Cortex of kidney (tissue), 1 donor: ENCODE results near the gene SPRY2.
"Not testable (repeated sequence)": the region's sequence is repeated elsewhere in the genome, so short reads cannot be mapped to it uniquely, and the experiment has no call there.

Source experiments
- DNase-seq: peaks from one replicate; lab custom pipeline; 2025; lab: John Stamatoyannopoulos, UW

Gene SPRY2

DNA sequence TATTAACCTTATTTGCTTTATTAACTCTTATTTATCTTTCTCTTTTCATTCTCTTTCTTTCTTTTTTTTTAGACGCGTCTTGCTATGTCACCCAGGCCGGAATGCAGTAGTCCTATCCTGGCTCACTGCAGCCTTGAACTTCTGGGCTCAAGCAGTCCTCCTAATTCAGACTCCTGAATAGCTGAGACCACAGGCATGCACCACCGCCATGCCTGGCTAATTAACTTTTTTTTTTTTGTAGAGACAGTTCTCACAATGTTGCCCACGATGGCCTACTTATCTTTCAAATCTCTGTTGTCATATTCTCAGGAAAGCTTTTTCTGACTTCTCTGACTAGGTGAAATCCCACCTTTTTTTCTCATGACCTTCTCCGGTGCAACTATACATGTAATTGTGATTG is 7.8 kb upstream of the SPRY2 start:
- DNase-seq = no peak

DNA sequence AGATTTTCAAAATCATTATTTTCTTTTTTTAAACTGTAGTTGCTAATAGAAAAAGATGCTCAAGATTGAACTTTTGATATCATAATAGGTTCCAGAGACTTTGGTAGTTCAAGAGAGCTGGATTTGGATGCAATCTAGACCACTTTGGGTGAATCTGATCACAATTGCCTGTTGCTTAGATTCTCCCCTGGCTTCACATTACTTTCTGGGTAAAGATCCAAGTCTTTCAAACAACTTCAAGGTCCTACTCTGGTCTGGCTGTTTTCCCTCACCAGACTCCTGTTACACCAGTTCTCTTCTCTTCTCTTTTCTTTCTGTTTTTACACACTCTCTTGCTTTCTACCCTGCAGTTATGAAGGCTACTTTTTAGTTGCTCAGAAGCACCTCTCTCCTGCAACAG is 7.4 kb upstream of the SPRY2 start:
- DNase-seq = no peak

DNA sequence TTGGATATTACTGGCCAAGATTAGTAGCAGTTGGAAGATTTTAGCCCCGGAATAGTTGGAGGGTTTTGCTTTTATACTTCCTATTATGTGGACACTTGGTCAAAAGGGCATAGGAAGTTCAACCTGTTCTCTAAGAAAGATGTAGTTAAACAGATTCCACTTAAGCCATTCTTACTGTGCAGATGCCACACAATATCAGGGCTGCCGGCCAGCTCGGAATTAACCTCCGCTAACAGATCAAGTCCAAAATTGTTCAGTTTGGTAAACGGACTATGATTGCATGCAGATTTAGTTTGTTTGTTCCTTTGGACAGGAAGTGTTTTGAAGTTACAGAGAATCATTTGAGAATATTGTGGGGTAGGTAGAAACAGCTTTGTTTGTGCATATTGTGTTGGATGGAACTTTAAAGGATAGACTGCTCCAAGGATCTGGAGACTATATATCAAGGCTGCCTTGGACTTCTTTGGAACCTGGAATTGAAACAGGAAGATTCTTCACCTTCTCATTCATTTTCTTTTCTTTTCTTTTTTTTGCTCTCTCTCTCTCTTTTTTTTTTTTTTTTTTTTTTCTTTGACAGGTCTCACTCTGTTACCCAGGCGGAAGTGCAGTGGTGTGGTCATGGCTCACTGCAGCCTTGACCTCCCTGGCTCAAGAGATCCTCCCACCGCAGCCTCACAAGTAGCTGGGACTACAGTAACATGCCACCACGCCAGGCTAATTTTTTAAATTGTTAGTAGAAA is 5.0 kb upstream of the SPRY2 start:
- DNase-seq = no peak

DNA sequence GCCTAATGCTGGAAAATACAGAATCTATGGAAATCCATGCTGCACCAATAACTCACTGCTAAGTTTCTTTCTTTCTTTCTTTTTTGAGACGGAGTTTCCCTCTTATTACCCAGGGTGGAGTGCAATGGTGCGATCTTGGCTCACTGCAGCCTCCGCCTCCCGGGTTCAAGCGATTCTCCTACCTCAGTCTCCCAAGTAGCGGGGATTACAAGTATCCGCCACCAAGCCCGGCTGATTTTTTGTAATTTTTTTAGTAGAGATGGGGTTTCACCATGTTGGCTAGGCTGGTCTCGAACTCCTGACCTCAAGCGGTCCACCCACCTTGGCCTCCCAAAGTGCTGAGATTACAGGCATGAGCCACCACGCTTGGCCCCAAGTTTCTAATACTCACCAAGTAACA is 3.1 kb upstream of the SPRY2 start:
- not testable (repeated sequence) for DNase-seq

DNA sequence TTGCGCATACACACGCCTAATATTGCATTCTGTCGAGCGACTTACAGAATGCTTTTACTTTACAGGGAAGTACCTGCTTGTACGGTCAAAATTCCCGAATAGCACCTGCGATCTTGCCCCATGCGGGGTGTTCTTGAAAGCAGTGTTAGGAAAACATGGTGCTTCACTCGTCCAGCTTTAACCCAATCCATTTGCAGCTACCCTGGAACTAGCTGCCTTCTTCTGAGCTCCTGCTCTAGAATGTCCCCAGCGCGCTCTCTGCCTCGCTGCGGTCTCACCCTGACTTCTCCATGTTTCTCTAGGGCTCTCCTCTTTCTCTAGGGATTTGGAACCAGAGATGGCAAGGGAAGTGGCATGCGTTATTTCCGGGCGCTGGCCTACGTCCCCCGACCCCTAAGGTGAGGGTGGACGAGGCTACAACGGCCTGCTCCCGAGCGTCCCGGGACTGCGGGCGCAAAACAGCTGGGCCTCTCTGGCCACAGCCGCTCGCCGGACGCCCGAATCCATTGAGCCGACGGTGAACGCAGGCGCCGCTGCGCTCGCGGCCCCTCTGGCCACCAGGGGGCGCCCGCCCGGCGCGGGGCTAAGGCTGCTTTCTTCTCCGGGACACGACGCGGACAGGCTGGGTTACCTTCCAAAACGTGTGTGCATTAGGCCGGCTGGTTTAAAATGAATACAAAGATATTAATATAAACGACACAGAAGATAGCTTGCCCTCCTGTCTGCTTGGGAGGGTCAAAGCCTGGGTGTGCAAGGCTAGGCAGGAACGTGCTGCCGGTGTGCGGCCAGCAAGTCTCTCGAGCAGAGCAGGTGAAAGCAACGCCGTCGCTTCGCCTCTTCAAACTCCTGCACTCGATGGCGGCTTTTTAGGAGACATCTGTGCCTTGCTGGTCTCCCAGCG is 1.8 kb upstream of the SPRY2 start:
- no peak for DNase-seq

DNA sequence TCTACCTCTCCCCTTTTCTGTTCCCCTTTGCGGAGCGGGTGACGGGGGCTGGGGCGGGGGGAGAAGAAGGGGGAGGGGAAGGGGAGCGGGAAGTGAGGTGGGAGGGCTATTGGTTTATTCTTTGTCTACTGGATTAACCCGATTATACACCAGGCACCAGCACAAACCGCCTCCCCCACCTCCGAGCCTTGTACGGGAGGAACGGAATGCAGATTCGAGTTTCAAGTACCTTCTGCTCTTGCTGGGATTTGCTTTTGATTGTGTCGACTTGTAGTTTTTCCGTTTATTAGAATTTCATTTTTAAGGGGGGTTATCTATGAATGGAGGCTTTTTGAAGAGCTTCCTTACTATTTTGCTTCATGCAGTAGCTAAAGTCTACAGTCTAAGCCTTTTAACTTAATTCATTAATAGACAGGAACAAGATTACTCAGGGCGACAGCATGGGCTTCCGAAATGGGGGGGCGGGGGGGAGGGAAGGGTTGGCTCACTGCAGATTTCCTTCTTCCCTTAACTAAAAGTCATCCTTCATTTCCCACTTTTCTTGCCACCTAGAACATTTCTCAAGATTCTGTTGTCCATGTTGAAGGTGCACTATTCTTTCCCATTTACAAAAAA is 937 bp upstream of the SPRY2 start:
- DNase-seq = no peak

DNA sequence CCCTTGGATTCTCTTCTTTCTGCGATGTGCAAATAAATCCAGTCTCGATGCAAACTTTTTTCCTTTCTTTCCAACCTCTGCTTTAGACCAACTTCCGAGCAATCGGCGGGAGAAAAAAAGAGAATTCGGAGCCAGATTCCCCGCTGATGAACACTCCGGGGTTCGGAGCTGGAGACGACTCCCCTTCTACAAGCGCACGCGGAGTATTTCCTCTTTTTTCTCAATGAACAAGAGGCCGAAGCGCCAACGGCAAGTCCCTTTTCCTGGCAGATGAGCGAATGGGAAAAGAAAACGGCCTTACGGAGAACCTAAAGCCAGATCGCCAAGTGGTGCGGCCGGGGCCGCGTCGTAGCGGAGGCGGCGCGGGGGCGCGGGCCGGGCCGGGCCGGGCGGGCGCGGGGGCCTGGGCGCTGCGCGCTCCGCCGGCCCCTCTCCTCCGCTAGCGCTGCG is 250 bp downstream of the SPRY2 start:
- no peak for DNase-seq

DNA sequence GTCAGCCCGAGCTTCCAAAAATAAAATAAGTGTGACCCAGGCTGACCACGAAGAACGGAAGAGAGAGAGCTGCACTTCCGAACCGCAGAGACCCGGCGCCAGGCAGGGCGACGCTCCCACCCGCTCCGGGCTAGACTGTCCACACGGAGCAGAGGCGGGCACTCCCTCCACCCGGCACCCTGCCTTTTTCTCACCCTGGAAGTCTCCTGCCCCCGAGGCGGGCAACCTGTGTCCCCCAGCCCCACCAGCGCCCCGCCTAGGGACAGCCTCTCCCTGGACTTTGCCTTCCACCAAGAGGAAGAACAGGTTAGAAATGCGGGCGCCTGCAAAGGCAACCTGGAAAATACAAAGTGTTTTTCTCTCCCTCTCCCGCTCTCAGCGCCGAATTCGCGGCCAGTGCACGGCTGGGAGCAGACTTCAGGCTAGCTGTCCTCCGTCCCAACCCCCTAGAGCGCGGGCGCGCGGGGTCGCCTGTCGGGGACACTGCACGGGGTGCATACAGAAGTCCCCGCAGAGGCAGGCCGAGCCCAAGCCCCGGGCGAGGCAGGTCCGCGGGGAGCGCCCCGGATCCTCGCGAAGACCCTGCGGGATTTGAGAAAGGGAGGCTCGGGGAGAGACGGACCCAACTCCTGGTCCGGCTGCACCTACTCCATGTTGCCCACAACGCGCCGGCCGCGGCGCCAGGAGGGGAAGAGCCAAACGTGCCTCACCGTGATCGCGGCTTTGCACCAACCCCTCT is 845 bp downstream of the SPRY2 start:
- DNase-seq = no peak

DNA sequence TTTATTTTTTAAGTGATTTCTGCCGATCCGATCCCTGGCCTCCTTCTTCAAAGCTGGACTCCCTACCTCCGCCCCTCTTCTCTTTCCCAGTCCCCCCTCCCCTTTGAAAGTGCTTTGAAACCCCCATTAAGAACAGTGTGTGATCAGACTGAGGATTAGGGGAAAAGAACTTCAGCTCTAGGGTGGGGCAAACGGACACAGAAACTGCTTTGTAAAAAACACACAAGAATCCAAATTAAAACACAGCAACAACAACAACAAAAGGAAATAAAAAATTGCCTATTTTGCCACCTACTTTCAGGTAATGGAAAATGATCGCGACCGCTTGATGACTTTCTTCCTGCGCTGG is 1.4 kb downstream of the SPRY2 start:
- DNase-seq = no peak

DNA sequence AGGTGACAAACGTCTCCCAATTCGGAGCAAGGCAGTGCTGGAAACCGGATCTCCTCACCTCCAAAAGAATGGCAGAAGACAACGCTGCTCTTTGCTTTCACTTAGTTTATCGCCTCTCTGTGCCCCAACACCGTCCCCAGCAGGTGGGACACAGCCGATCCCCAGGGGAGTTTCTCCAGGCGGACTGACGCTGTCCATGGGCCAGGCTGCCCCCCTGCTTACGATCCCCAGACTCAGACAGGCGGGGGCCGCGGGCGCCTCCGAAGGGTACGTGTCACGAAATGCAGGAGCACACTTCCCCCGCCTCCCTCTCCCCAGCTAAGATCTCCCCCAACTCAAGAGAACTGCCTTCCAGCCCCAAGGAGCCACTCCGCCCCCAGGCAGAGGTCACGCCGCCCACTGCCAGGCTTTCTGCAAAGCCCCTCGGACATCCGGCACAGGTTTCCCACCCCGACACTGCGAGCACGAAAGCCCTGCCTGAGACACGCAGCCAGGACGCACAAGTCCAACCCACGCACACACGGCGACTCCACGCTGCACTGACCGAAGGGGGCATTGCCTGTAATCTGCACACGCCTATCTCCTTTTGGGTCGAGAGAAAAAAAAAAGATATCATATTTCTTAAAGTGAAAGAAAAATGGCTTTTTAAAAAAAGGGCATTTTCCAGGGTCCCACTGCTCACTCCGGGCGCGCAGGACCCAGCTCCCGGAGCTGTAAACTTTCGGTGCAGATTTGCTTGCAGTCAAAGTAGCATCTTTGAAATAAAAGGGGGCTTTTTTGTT is 2.0 kb downstream of the SPRY2 start:
- DNase-seq = no peak

DNA sequence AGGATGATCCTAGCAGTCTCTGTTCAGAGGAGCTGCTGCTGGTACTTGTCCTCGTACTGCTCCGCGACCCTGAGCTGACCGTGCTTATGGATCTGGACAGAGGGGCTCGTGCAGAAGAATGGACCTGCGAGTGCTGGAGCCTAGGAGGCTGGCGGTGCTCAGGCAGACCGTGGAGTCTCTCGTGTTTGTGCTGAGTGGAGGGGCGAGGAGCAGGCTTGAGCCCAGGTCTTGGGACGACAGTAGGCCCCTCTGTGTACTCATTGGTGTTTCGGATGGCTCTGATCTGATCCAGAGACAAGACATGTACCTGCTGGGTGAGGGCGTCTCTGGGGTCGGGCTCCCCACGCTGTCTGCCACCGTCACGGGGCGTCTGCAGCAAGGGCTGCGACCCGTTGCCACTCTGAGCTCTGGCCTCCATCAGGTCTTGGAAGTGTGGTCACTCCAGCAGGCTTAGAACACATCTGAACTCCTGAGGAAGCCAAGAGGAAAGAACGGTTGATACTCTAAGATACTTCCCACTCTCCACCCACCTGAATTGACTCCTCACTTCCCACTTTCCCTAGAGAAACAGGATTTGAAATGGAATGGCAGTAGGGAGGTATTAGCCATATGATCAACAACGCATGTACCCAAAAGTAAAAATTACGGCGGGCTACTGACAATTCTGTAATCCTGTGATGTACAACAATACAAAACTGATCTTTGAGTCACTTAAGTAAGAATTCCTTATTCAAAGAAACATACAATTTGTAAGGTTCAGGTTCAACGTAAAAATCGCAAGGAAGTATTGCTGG is 3.4 kb downstream of the SPRY2 start:
- DNase-seq = no peak

DNA sequence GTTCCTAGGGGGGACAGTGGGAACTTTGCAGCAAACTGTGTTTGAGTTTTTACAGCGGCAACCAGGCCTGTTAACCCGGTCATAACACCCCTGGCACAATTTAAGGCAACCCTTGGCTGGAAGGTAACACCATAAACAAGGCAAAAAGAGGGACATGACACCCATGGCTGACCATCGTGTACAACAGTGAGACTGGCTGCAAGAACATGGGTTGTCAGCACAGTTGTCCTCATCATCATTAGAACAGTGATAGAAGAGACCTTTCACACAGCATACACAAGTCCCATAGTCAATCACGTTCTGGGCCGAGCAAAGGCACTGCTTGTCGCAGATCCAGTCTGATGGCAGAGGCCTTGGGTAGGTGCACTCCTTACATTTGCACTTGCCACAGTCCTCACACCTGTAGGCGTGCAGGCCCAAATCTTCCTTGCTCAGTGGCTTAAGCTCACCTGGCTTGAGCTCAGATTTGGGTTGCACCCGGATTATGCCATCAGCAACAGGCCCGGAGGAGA is 4.1 kb downstream of the SPRY2 start:
- no peak for DNase-seq

DNA sequence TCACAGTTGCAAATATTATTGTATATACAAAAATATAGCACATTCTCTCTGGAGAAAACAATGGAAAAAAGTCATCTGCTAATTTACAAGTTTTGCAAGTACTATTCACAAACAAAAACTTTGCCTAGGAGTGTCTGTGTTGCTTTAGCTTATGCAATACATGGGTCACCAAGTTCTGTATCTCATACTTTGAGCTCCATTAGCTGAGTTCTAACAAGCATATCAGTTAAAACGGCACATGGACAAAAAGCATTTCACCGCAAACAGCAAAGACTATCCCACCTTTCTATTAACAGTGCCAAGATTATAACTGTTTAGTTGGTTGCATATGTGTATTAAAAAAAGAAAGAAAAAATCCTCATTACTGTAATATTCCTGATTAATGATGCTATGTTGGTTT is 4.6 kb downstream of the SPRY2 start:
- DNase-seq = no peak

DNA sequence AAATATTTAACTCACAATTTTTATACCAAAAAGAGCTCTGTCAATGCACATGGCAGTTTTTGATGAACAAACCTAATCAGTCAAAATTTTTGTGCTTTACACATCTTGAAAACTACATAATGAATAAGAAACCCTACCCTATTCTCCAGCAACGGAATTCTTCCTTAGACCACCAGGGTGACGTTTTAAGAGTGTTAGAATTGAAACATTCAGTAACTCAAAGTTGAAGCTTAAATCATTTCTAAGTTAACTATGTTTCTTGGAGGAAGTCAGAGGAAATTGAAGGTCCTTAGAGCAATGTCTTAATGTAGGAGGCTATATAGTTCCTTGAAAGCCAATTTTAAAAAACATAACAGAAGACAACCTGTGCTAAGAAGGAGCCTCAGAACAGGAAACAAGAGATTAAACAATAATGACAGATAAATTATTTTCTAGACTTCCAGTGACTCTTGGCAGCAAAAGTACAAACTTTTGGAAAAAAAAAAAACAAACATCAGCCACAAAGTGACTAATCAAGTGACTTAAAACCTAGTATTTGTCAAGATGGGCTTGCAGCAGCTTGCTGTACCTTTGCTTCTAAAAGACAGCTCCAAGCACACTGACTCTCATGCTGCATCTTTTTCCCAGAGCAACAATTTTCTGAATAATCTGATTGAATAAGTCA is 6.2 kb downstream of the SPRY2 start:
- no peak for DNase-seq

DNA sequence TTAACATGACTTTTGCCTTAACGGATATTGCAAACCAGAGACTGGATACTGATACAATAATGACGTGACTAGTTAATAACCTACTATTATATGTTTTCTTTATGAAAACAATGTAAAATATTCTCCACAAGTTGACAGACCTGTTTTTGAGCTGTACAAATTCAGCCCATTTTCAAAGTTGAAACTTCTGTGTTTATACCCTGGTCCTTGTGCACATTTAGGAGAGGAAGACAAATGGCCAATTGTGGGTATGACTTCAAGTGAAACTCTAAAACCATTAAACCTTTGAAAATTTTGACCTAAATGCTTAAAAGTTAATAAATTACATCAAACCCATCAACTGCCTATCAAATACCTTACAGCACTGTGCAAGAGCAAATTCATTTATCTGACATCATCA is 8.9 kb downstream of the SPRY2 start:
- DNase-seq = no peak

DNA sequence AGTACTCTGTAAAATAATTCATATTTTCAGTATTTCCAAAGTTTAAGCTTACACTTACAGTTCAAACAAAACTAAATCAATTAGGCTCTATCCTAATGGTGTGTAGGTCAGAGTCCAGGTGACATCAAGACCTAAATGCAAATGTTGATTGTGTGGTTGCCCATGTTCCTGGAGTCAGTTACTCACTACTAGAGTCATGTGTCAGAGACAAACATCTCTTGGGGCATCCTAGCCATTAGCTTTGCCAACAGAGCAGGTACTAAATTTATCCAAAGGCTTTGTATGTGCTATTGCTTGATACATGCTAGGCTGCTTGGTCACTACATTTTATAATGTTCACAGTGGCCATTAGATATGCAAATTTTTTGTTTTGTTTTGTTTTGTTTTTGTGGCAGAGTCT is 11.7 kb downstream of the SPRY2 start:
- DNase-seq = no peak

DNA sequence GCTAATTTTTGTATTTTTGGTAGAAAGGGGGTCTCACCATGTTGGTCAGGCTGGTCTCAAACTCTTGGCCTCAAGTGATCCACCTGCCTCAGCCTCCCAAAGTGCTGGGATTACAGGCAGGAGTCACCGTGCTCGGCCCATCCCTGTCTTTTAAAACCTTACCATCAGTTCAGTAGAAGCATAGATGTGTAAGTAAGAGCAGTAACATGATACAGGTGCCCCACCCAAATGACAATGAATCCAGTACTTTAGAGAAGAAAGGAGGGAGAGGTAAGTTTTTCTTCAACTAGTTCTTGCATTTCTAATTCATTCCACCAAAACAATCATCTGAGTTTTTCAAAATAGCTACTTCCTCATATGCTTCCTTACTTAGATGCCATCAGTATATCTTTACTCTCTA is 21.9 kb downstream of the SPRY2 start:
- no peak for DNase-seq

DNA sequence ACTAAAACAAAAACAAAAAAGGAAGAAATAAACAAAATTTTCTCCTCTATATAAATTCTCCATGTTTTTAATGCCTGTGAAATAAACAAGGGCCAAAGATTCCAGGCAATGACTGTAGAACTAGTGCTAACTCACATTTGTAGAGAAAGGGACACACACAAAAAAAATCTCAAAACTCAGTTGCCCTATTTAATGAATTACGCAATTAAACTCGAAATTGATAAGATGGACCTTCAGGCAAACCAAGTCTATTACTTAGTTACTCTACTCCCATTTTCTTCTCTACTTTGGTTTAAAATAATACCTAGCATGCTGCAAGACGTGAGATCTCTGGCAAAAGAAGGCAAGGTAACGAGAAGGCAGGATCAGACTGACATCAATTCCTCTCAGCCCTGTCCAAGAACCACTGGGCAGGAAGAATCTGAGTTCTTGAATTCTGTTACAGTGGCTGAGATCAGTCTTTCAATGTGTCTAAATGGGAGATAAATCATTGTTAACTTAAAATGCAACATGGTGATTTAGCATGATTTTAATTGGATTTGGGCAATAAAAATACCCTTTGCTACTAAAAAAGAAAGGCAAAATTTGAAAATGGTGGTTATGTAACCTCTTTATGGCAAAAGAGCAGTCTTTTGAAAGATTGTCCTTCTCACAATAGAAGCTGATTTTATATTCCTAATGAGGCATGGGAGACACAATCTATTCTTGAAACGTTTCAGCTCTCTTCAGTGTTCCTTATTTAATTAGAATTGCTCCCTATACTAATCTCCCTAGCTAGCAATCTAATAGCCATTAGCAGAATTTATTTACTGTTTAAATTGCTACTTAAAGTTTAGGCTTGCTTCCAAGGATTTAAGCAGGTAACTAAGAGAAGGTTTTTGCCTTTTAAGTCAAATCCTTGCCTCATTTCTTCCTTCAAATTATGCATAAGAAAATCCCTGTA is 25.9 kb downstream of the SPRY2 start:
- no peak for DNase-seq
